Endodermal cell (in vitro differentiated cells): ENCODE data around the gene SRP14. TPM values are rescaled to one million over a fixed set of nuclear protein-coding genes. Genes with fewer than 3 reads are reported as not detected.

ENCODE experiments used
- DNase-seq: peaks from one replicate; pipeline ENCODE4 v3.0.0-alpha.2; 2017
- H3K27ac ChIP-seq: 2 replicates; pipeline ENCODE4 v1.5.1; 2013; ENCODE audit warnings: mild to moderate bottlenecking, low read depth, low read length, moderate library complexity
- H3K27me3 ChIP-seq: 2 replicates; pipeline ENCODE4 v1.6.1; 2013; ENCODE audit warnings: mild to moderate bottlenecking, low read length, moderate library complexity; ENCODE audit not compliant: insufficient read depth, control insufficient read depth, poor library complexity, severe bottlenecking
- H3K36me3 ChIP-seq: 2 replicates; pipeline ENCODE4 v1.7.0; 2013; ENCODE audit warnings: mild to moderate bottlenecking, low read length, moderate library complexity; ENCODE audit not compliant: control insufficient read depth, insufficient read depth
- H3K4me1 ChIP-seq: one replicate; pipeline ENCODE4 v1.7.0; 2013; ENCODE audit warnings: low read length; ENCODE audit not compliant: control insufficient read depth, insufficient read depth
- H3K4me3 ChIP-seq: 2 replicates; pipeline ENCODE4 v1.5.1; 2013; ENCODE audit warnings: mild to moderate bottlenecking, low read length, moderate library complexity
- H3K9ac ChIP-seq: 2 replicates; pipeline ENCODE4 v1.6.1; 2013; ENCODE audit warnings: mild to moderate bottlenecking, low read length, moderate library complexity; ENCODE audit not compliant: poor library complexity, severe bottlenecking; ENCODE audit errors: extremely low read depth
- H3K9me3 ChIP-seq: 2 replicates; pipeline ENCODE4 v1.6.1; 2013; ENCODE audit warnings: mild to moderate bottlenecking, low read length, moderate library complexity; ENCODE audit not compliant: control insufficient read depth
- H3K27ac Mint-ChIP-seq: 2 replicates; pipeline ENCODE4 v1.8.0; 2020; ENCODE audit warnings: mixed read lengths
- H3K27me3 Mint-ChIP-seq: 2 replicates; pipeline ENCODE4 v1.8.0; 2021; ENCODE audit warnings: mild to moderate bottlenecking, mixed read lengths; ENCODE audit not compliant: insufficient read depth
- H3K36me3 Mint-ChIP-seq: 2 replicates; pipeline ENCODE4 v1.8.0; 2020; ENCODE audit warnings: low read depth, mixed read lengths
- H3K4me1 Mint-ChIP-seq: 2 replicates; pipeline ENCODE4 v1.8.0; 2020; ENCODE audit warnings: mixed read lengths
- H3K4me3 Mint-ChIP-seq: 2 replicates; pipeline ENCODE4 v1.8.0; 2020; ENCODE audit warnings: mild to moderate bottlenecking, moderate library complexity, mixed read lengths
- H3K9me3 Mint-ChIP-seq: 2 replicates; pipeline ENCODE4 v1.8.0; 2020; ENCODE audit warnings: mild to moderate bottlenecking, mixed read lengths
- WGBS, 2 experiments: methylation state at CpG; one replicate each; pipeline versions ENCODE4 v1.1.5 to v1.1.7; 2013; ENCODE audit warnings: missing lambda C conversion rate in 2 of 2, mixed read lengths in 1 of 2; ENCODE audit not compliant: insufficient coverage in 1 of 2, insufficient read length in 1 of 2; 5-methylcytosine and 5-hydroxymethylcytosine counted together
- total RNA-seq, 2 donors: library from RNA; stranded (reverse); fragmentation: NEBNext Ultra II Directional in 1 of 2; extraction: Animal tissue kit (Norgen Biotek cat#: 25700) in 1 of 2; gene quantifications; 2 replicates in 1 of 2; 3 replicates in 1 of 2; pipeline ENCODE4 v1.2.1, GENCODE V29; 2021
- TF ChIP-seq, protein P1 (sequence below): fragments of 200-600 bp; sonication (generic); conservative IDR thresholded peaks from 2 replicates; pipeline ENCODE4 v1.5.0; 2021; ENCODE audit warnings: antibody characterized with exemption, mild to moderate bottlenecking

The SRP14 gene
- total RNA-seq, 2 donors from 2014 or later: 237 to 293 TPM

DNA sequence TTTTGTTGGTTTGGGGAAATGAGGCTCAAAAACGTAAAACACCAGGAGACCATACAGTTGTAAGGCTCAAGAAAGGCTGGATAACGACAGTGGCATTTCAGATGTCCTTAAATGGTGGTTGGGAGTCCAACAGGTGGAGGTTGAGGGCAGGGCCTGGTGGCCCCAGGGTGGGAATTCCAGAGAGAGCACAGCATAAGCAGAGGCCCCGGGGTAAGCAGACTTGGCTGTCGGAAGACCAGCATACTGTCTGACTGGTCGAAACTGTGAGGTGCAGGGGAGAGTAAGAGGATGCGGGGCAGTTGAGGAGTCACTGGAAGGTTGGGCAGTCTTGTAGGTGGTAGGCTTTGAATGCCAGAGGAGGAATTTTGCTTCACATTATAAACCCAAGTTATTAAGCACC, 48.3 kb downstream of the SRP14 start:
- H3K27ac ChIP-seq: no peak overlapping the region
- H3K36me3 Mint-ChIP-seq: peaks cover 59% of the 10 kb centered on the region
- H3K9me3 ChIP-seq: no peaks in the 10 kb centered on the region
- H3K27me3 Mint-ChIP-seq: no peaks in the 10 kb centered on the region
- no peaks in the 10 kb centered on the region for H3K9me3 Mint-ChIP-seq
- peaks cover 52% of the 10 kb centered on the region for H3K36me3 ChIP-seq
- H3K4me1 ChIP-seq: peaks cover 4% of the 10 kb centered on the region
- no peak overlapping the region for H3K4me3 ChIP-seq
- DNase-seq: no peak
- H3K4me3 Mint-ChIP-seq: no peak overlapping the region
- no peaks in the 10 kb centered on the region for H3K4me1 Mint-ChIP-seq
- TF ChIP-seq, protein P1, sequence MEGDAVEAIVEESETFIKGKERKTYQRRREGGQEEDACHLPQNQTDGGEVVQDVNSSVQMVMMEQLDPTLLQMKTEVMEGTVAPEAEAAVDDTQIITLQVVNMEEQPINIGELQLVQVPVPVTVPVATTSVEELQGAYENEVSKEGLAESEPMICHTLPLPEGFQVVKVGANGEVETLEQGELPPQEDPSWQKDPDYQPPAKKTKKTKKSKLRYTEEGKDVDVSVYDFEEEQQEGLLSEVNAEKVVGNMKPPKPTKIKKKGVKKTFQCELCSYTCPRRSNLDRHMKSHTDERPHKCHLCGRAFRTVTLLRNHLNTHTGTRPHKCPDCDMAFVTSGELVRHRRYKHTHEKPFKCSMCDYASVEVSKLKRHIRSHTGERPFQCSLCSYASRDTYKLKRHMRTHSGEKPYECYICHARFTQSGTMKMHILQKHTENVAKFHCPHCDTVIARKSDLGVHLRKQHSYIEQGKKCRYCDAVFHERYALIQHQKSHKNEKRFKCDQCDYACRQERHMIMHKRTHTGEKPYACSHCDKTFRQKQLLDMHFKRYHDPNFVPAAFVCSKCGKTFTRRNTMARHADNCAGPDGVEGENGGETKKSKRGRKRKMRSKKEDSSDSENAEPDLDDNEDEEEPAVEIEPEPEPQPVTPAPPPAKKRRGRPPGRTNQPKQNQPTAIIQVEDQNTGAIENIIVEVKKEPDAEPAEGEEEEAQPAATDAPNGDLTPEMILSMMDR: no peak
- H3K27ac Mint-ChIP-seq: no peak overlapping the region
- H3K9ac ChIP-seq: no peak overlapping the region
- no peaks in the 10 kb centered on the region for H3K27me3 ChIP-seq
- 50 to 79% methylated on average over 2 to 6 of the region's 6 CpGs for WGBS, 2 experiments

DNA sequence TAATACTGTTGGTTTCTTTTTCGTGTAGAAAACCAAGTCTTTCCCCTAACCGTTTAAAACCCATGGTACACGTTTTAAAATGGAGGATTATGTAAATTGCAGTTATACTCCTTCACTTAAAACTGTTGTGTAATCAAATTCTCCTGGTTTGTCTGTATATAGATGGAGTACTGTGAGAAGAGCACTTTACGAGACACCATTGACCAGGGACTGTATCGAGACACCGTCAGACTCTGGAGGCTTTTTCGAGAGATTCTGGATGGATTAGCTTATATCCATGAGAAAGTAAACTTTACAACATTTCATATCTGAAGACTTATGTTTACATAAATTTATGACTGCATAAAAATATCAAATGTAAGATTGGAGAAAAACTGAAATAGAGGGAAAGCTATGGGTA, 51.2 kb downstream of the SRP14 start:
- Histone ChIP-seq H3K4me3 (no peak overlapping the region), H3K27ac (no peak overlapping the region), H3K36me3 (peaks cover 47% of the 10 kb centered on the region), H3K4me1 (peaks cover 4% of the 10 kb centered on the region), H3K9ac (no peak overlapping the region), H3K27me3 (no peaks in the 10 kb centered on the region), H3K9me3 (no peaks in the 10 kb centered on the region)
- TF ChIP-seq, protein P1: no peak
- no peak for DNase-seq
- peaks cover 67% of the 10 kb centered on the region for H3K36me3 Mint-ChIP-seq
- H3K27ac Mint-ChIP-seq: no peak overlapping the region
- 91 to 96% methylated on average over 4 to 7 of the region's 7 CpGs for WGBS, 2 experiments
- H3K9me3 Mint-ChIP-seq: peaks cover 8% of the 10 kb centered on the region
- H3K4me1 Mint-ChIP-seq: no peaks in the 10 kb centered on the region
- H3K27me3 Mint-ChIP-seq: no peaks in the 10 kb centered on the region
- no peak overlapping the region for H3K4me3 Mint-ChIP-seq

Other genes with a start within 250 kb of the SRP14 start
- gene GPR176, start 118.9 kb downstream of the SRP14 start, total RNA-seq: 10 to 100 TPM; 26.0 to 31.1 TPM
- 10 to 100 TPM; 44.0 to 55.6 TPM for gene EIF2AK4, start 105.1 kb downstream of the SRP14 start, total RNA-seq
- 10 to 100 TPM; 48.3 to 53.5 TPM for gene BMF, start 69.7 kb upstream of the SRP14 start, total RNA-seq
- 100 to 1,000 TPM in 1 of 2 donors, 10 to 100 TPM in 1; 58.6 to 108 TPM for gene BUB1B, start 121.9 kb upstream of the SRP14 start, total RNA-seq
- 1 to 10 TPM; 7.7 to 9.1 TPM for gene PAK6, start 199.9 kb upstream of the SRP14 start, total RNA-seq
- gene ANKRD63, start 243.9 kb upstream of the SRP14 start, total RNA-seq: not detected